GM21619 (cell line): ENCODE measurements around the gene SURF1.
"Not testable (repeated sequence)": the region's sequence is repeated elsewhere in the genome, so short reads cannot be mapped to it uniquely, and the experiment has no call there.

Source experiments
- ATAC-seq: cut with Tn5 transposase; IDR thresholded peaks from one replicate; pipeline ENCODE4 v1.9.1; 2021; ENCODE audit not compliant: unreplicated experiment

Gene SURF1

DNA sequence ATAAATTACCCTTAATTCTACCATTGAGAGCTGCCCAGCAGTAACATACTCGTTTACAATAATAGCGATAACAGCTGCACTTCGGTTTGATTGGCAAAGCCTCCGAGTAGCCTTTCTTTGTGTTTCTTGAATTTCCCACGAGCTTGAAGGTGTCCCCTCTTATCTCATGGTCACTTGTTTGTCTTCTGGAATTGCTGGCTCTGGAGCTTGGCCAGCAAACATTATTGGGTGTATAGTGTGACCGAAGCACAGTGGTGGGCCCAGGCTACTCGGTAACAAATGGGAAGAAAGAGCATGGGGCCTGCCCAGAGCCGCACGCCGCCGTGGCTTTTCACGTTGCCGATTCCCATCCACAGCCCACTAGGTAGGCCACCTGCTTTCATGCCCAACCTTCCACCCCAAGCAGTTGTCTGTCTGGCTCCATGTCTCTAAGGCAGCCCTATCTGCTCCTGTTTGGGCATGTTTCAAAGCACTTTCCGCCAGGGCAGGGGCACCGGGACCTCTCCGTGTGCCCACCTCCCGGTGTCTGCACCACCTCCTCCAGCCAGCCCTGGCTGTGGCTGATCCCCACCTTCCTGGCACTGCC lies 28.5 kb upstream of the SURF1 start:
- no peak for ATAC-seq

DNA sequence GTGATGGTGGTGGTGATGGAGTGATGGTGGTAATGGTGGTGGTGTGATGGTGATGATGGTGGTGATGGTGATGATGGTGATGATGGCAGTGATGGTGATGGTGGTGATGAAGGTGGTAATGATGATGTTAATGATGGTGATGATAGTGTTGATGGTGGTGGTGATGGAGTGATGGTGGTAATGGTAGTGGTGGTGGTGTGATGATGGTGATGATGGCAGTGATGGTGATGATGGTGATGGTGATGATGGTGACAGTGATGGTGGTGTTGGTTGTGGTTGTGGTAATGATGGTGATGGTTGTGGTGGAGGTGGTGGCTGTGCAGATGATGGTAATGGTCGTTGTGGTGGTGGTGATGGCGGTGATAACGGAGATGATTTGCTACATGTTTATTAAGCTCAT lies 27.2 kb upstream of the SURF1 start:
- no peak for ATAC-seq

GRCh38 chr9:133382507-133383141 lies 26.3 kb upstream of the SURF1 start:
- ATAC-seq, result no peak

DNA sequence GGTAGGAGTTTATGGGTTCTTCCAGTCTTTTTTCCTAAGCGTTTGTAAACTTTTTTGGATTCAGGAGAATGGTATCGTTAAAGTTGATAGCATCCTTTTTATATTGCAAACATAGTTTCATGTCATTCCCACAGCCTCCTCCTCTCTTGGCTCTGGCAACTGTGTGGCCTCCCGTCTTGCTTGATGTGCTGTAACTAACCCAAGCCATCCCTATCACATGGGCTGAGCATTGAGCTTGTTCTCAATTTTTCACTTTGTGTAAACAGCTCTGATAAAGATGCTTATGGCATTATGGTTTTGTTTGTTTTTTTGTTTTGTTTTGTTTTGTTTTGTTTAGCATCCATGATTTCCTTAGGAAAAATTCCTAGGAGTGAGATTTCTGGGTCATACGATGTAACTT lies 24.4 kb upstream of the SURF1 start:
- ATAC-seq, result no peak

DNA sequence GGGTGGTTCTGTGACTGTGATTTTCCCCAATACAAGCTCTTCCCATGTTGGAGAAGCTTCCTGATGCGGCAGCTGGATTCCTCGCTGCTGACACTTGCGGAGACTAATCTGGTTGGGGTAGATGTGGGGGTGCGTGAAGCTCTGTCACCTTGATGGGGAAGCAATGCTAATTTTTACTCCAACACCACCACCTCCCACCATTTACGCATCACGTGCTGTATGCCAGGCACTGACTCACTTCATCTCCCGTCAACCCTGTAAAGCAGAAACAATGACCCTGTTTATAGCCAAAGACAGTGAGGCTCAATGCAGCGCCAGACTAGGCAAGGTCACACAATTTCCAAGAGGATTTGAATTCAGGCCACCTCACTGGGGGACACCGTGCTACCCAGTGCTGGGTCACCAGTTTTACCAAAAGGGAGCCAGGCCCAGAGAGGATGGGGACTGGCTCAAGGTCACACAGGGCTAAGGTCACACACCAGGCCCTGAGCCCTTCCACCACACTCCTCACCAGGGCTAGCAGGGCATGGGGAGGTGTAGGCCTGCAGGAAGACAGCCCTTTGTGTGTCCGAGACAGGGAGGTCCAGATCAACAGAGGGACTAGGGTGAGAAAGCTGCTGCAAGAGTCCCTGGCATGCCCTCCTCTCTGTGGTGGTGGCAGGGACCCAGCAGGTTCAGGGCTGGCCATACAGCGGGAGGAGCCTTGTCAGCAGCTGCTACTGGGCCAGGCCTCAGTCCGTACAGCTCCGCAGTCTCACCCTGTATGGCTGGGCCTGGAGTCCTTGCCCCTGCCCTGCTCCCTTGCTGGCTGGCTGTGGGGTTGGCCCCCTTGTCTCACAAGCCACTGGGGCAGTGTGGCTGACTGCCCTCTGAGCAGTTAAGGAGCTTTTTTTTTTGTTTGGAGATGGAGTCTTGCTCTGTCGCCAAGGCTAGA lies 23.1 kb upstream of the SURF1 start:
- no peak for ATAC-seq

DNA sequence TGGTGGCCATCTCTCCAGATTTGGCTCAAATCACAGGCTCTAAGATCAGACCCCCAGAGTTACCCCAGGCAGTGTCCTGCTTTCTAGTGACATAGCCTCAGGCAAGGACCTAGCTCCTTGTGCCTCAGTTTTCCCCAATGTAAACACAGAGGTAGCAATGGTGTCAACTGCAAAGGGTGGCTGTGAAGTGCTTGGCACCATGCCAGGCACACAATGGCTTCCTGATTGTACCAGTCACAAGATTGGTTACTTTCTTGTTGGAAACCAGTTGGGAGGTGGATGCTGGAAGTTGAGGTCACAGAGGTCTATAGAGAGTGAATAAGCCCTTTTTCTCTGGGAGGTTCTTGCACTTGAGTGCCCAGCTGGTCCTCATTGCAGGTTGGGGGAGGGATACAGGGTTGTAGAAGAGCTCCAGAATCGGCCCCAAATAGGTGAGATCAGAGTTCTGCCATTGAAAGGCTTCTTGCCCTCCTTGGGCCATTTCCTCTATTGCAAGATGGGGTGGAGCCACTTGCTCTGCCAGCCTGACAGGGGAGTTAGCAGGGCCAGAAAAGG lies 22.2 kb upstream of the SURF1 start:
- no peak for ATAC-seq

- ATAC-seq, result no peak
These were observed 21.5 kb upstream of the SURF1 start for GRCh38 chr9:133377721-133378216.

- ATAC-seq, result not testable (repeated sequence)
These were observed 21.0 kb upstream of the SURF1 start for GRCh38 chr9:133377280-133377679.

DNA sequence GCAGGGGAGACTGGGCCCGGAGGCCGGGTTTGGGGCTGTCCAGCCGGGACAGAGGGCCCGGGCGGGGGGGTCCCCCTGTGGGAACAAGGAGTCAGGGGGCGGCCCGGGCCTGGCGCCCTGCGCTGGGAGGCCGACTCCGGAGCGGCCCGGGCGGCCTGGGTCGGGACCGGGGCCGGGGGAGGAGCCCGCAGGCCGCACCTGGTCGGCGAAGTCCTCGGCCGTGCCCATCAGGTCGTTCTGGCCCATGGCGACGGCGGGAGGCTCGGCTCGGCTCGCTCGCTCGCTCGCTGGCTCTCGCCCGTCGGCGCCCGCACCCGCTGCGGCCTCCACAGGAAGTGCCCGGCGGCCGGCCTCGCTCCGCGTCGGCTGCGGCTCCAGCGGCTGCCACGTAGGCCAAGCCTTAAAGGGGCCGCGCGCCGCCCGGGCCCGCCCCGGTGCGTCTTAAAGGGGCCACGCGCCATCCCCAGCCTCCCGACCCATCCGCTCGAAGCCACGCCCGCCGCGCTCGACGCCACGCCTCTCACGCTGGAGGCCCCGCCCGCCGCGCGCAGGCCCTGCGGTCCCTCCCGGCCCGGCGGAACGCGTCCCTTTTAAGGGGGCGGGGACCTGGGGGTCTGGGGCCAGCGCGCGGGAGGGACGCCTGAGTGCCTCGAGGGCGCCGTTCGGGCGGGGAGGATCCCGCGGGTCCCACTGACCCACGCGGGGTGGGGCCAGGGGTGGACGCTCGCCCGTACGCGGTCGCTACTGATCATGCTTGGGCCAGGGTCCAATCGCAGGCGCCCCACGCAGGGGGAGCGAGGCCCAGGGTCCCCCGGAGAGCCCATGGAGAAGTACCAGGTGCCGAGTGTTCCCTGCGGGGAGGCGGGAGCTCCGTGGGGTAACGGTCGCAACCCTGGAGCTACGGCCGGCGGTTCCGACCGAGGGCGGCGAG lies 19.7 kb upstream of the SURF1 start, which contains the start of the genes STKLD1 and SURF4:
Gene STKLD1 (plus strand): TSS at position 643 of the 931 bp plus-strand sequence. CDS start 108 bp downstream, at position 751.
Gene SURF4 (minus strand): TSS at position 337 of the 931 bp plus-strand sequence. CDS start 91 bp downstream, at position 246.
- peak; percentile 83 for ATAC-seq

DNA sequence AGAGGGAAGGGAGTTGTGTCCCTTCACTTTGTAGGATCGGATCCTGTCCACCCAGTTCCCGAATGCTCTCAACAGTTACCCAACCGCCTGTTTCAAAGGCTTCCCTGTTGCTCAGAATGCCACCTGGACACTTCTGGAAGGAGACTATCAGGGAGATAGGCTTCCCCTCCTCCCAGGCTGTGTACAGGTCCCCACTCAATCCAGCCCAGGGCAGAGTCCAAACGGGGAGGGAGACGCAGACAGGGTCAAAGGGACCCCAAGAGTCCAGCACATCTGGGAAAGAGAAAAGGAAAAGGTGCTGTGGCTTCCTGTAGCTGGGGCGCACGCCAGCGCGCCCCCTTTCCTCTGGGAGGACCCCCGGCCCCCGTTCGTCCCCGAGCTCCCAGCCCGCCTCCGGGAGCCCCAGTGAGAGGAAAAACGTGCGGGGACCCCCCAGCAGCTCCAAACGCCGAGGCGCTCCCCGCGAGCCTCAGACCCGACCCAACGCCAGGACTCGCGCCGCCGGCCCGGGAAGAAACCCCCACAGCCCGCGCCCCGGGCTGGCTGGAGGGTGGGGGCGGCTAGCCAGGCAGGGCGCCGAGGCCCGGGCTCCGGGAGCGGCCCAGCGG lies 18.9 kb upstream of the SURF1 start:
- ATAC-seq, result peak; percentile 17

DNA sequence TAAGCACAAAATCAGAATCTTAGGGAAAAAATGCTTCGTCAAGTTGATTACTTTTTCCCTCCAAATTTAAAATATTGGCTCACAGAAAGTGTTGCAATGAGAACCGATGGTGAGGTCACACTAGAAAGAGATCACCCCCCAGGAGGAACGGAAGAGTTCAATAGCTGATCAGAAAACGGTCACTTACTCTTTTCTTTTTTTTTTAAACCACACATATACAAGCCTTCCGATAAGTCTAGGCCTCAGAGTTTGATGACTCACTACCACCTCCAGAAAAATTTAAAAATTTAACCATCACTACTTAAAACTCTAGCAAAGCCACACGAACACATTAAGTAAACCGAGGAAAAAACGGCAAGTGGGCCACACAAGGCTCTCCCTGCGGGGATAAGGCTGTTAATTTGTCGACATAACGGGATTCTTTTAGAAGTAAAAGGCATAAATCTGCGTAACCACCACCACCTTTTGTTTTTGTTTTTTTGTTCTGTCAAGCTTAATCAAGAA lies 18.4 kb upstream of the SURF1 start:
- ATAC-seq, result no peak

DNA sequence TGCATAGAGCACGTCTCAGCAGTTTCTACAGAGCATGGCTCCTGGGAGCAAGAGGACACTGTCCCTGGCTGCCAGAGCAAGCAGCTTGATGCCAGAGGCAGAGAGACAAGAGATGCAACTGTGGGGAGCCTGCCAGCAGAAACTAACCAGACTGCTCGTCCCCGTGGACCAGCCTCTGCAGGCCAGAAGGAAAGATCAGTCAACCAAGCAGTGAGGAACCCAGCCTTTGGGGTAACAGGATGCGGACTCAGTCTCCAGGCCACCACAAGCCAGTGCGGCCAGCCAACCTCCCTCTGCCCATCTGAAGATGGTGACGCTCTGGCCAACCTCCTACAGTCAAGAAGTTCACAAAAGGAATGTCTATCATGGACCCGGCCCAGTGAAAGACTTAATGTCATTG lies 15.9 kb upstream of the SURF1 start:
- no peak for ATAC-seq

GRCh38 chr9:133371261-133371711 lies 15.0 kb upstream of the SURF1 start:
- no peak for ATAC-seq

DNA sequence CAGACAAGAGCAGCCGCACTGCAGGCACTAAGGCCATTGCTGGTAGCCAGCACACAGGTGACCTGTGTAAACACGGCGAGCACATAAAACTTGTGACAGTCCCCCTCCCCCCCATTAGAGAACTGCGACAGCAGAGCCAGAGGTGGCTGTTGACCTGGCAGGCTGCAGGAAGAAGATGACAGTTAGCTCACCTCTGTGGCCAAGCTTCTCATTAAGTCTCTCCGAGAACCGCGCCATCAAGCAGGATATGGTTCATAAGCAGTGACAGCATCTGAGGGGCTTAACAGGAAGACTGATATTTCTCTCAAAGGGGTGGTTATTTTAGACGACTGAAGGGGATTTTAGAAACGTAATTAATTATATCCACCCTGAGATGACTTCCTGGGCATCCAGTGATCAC lies 14.4 kb upstream of the SURF1 start:
- no peak for ATAC-seq

- no peak for ATAC-seq
These were observed 13.6 kb upstream of the SURF1 start for GRCh38 chr9:133369933-133370332.

DNA sequence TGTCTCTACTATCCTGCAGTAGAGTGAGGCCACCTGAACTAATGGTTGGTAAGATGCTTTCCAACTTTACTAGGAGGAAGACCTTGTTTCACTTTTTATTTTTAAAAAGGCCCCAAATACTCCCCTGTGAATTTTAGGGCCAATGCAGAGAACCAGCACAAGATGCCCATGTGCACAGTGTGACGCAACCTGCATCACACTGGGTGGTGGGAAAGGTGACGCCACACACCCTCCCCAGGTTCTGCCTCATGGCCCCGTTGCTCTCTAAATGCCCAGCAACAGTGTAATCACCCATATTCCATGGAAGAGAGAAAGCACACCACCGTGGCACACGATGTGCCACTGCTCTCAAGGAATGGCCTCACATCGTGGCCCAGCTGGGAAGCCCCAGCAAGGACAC lies 13.1 kb upstream of the SURF1 start:
- no peak for ATAC-seq

- no peak for ATAC-seq
These were observed 12.1 kb upstream of the SURF1 start for GRCh38 chr9:133368249-133368881.

DNA sequence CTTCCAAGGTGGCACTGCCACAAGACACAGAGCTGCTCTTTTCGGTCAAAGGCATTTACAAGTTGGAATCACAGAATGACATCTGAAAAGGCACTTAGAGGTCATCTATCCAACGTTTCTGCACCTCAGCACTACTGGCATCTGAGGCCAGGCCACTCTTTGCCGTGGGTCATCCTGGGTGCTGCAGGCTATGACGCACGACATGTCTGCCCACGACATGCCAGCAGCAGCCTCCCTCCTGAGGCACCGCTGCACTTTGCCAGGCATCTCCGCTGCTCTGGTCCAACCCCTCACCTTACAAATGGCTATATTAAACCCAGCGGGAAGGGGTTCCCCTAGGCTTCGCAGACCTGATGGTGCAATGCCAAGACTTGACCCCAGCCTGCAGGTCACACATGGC lies 11.5 kb upstream of the SURF1 start:
- no peak for ATAC-seq

DNA sequence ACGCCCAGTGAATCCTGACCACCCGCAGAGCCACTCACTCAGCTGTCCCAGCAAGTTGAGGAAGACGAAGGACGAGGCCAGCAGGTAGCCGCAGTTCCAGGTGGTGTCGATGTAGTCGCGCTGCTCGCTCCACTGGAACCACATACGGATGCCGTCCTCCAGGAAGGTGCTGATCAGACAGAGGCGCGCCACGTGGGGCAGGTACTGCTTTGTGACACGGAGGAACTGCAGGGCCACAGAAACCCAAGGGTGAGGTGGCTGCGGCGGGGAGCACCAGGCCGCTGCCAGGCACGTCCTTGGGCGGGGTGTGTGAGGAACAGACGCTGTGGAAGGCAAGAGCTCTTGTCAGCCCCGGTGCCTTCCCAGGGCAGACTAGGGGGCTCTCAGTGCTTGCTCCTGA lies 10.9 kb upstream of the SURF1 start:
- no peak for ATAC-seq
